ENCODE results near the gene EPHB3.

- no peak for TF ChIP-seq EZH2 (IDR thresholded peaks at IDR 0.05; ENCODE audit: borderline replicate concordance, low read depth, low read length, severe bottlenecking)
- TF ChIP-seq CTCF (IDR thresholded peaks at IDR 0.05; ENCODE audit: extremely low read depth in 1 of 2, insufficient read depth in 1 of 2, low read depth in 1 of 2, low read length in 2 of 2): no peak
Observed at GRCh38 chr3:184543256-184543655, 18.3 kb upstream of the EPHB3 start.

All from endothelial cell of umbilical vein (primary cell).